Activated T-helper 2 cell treated with anti-CD3 and anti-CD28 coated beads, Interferon-gamma antibody, Interleukin-2, Interleukin-4, amounts not matched to agents 10 μg/mL and 5 μg/mL and 100 μg/mL, durations not matched to agents 14 hours and 24 hours and 36 hours (primary cell): ENCODE measurements around the gene STUM. TPM values are rescaled to one million over a fixed set of nuclear protein-coding genes. Genes with fewer than 3 reads are reported as not detected.

Experiments
- DNase-seq: peaks from one replicate; pipeline ENCODE4 v3.0.0; 2021; ENCODE audit warnings: low spot score
- H3K27ac Mint-ChIP-seq: one replicate; pipeline ENCODE4 v1.8.0; 2021; ENCODE audit warnings: mixed read lengths
- H3K27me3 Mint-ChIP-seq: one replicate; pipeline ENCODE4 v1.8.0; 2021; ENCODE audit warnings: low read depth, mixed read lengths
- H3K36me3 Mint-ChIP-seq: one replicate; pipeline ENCODE4 v1.8.0; 2021; ENCODE audit warnings: low read depth, mixed read lengths
- H3K4me1 Mint-ChIP-seq: one replicate; pipeline ENCODE4 v1.8.0; 2021; ENCODE audit warnings: low read depth, mixed read lengths
- H3K4me3 Mint-ChIP-seq: one replicate; pipeline ENCODE4 v1.8.0; 2021; ENCODE audit warnings: low read depth, mild to moderate bottlenecking, moderate library complexity, mixed read lengths
- H3K9me3 Mint-ChIP-seq: one replicate; pipeline ENCODE4 v1.8.0; 2021; ENCODE audit warnings: mixed read lengths
- intact Hi-C: fragments of 100-400 bp; cut with micrococcal nuclease; formaldehyde crosslinking; loops from one replicate; pipeline ENCODE4 v1.15.1; 2023
- total RNA-seq: library from RNA; stranded (reverse); gene quantifications from 2 replicates; pipeline ENCODE4 v1.2.3, GENCODE V29; 2022

Gene STUM
- total RNA-seq, 1 donor from 2014 or later: not detected

GRCh38 chr1:226657895-226658545 is 109.5 kb downstream of the STUM start:
- Mint-ChIP-seq H3K27ac (no peak overlapping the region), H3K4me1 (peaks cover 84% of the 10 kb centered on the region), H3K4me3 (no peak overlapping the region), H3K36me3 (peaks cover 33% of the 10 kb centered on the region), H3K9me3 (no peaks in the 10 kb centered on the region), H3K27me3 (no peaks in the 10 kb centered on the region)
- DNase-seq: no peak
- intact Hi-C loops: no loop called here

- intact Hi-C loops: no loop called here
- Mint-ChIP-seq H3K27me3 (no peaks in the 10 kb centered on the region), H3K36me3 (peaks cover 33% of the 10 kb centered on the region), H3K4me3 (no peak overlapping the region), H3K9me3 (no peaks in the 10 kb centered on the region), H3K4me1 (peaks cover 84% of the 10 kb centered on the region), H3K27ac (no peak overlapping the region)
- no peak for DNase-seq
These were observed 110.1 kb downstream of the STUM start for GRCh38 chr1:226658546-226659125.

Other genes starting within 250 kb of the STUM start
- gene LIN9, start 239.6 kb upstream of the STUM start, total RNA-seq: 9.7 and 12.7 TPM in 2 replicates
- 194 and 197 TPM in 2 replicates for gene PARP1, start 140.7 kb upstream of the STUM start, total RNA-seq
- 27.6 and 30.0 TPM in 2 replicates for gene ITPKB, start 190.5 kb downstream of the STUM start, total RNA-seq